SK-N-SH treated with all-trans-retinoic acid at 6 μM for 48 hours (cell line): ENCODE data around the gene UIMC1.

Experiments used
- ATAC-seq: fragments of 200-7000 bp; cut with Tn5 transposase; 3 replicates; pipeline ENCODE4 v1.9.1; 2020; ENCODE audit warnings: mild to moderate bottlenecking, moderate library complexity
- ARNTL ChIP-seq: fragments of 450-650 bp; formaldehyde crosslinking; IDR thresholded peaks from 2 replicates; pipeline ENCODE4 v1.5.0; 2020; ENCODE audit warnings: low read depth, mild to moderate bottlenecking, moderate library complexity, borderline replicate concordance
- BACH2 ChIP-seq: fragments of 250-450 bp; sonication (Bioruptor Pico); IDR thresholded peaks from 2 replicates; pipeline ENCODE4 v1.9.0; 2021; ENCODE audit warnings: mild to moderate bottlenecking, borderline replicate concordance
- CREB5 ChIP-seq: fragments of 250-450 bp; sonication (Bioruptor Pico); IDR thresholded peaks from 2 replicates; pipeline ENCODE4 v1.5.1; 2020; ENCODE audit warnings: low read depth, mild to moderate bottlenecking, moderate library complexity
- CSDC2 ChIP-seq: fragments of 250-450 bp; sonication (Bioruptor Pico); IDR thresholded peaks from 2 replicates; pipeline ENCODE4 v1.5.0; 2020; ENCODE audit warnings: mild to moderate bottlenecking, moderate library complexity
- CSRNP3 ChIP-seq: fragments of 250-450 bp; sonication (Bioruptor Pico); IDR thresholded peaks from 2 replicates; pipeline ENCODE4 v1.5.1; 2021; ENCODE audit warnings: mild to moderate bottlenecking, moderate library complexity
- ESRRG ChIP-seq: fragments of 250-450 bp; sonication (Bioruptor Pico); IDR thresholded peaks from 2 replicates; pipeline ENCODE4 v1.6.1; 2021; ENCODE audit warnings: mild to moderate bottlenecking
- GLIS3 ChIP-seq: fragments of 250-450 bp; sonication (Bioruptor Pico); IDR thresholded peaks from 2 replicates; pipeline ENCODE4 v1.5.0; 2020; ENCODE audit warnings: mild to moderate bottlenecking, moderate library complexity
- ISL1 ChIP-seq: fragments of 250-450 bp; sonication (Bioruptor Pico); IDR thresholded peaks from 2 replicates; pipeline ENCODE4 v2.1.2; 2022; ENCODE audit warnings: mild to moderate bottlenecking, moderate library complexity
- OSR1 ChIP-seq: fragments of 250-450 bp; sonication (Bioruptor Pico); IDR thresholded peaks from 2 replicates; pipeline ENCODE4 v1.8.0; 2022; ENCODE audit warnings: moderate library complexity, mild to moderate bottlenecking, inconsistent platforms
- PATZ1 ChIP-seq: fragments of 250-450 bp; sonication (Bioruptor Pico); IDR thresholded peaks from 2 replicates; pipeline ENCODE4 v1.8.0; 2020; ENCODE audit warnings: mild to moderate bottlenecking, moderate library complexity, borderline replicate concordance
- POU6F1 ChIP-seq: fragments of 250-450 bp; sonication (Bioruptor Pico); IDR thresholded peaks from 2 replicates; pipeline ENCODE4 v1.8.0; 2021; ENCODE audit warnings: low read depth, mild to moderate bottlenecking, moderate library complexity, borderline replicate concordance
- PPARA ChIP-seq: fragments of 250-450 bp; sonication (Bioruptor Pico); IDR thresholded peaks from 2 replicates; pipeline ENCODE4 v1.5.0; 2020; ENCODE audit warnings: mild to moderate bottlenecking, borderline replicate concordance
- SNAI2 ChIP-seq: fragments of 250-450 bp; sonication (Bioruptor Pico); IDR thresholded peaks from 2 replicates; pipeline ENCODE4 v1.5.0; 2020; ENCODE audit warnings: mild to moderate bottlenecking, moderate library complexity
- TCF4 ChIP-seq: fragments of 250-450 bp; sonication (Bioruptor Pico); IDR thresholded peaks from 2 replicates; pipeline ENCODE4 v1.8.0; 2021; ENCODE audit warnings: mild to moderate bottlenecking, moderate library complexity, borderline replicate concordance
- TOX ChIP-seq: fragments of 250-450 bp; sonication (Bioruptor Pico); IDR thresholded peaks from 2 replicates; pipeline ENCODE4 v1.8.0; 2021; ENCODE audit warnings: mild to moderate bottlenecking, moderate library complexity, borderline replicate concordance
- TSHZ2 ChIP-seq: fragments of 250-450 bp; sonication (Bioruptor Pico); IDR thresholded peaks from 2 replicates; pipeline ENCODE4 v1.5.0; 2020; ENCODE audit warnings: mild to moderate bottlenecking, moderate library complexity
- ZFP30 ChIP-seq: fragments of 450-650 bp; formaldehyde crosslinking; IDR thresholded peaks from 2 replicates; pipeline ENCODE4 v1.5.0; 2022; ENCODE audit warnings: mild to moderate bottlenecking, moderate library complexity
- ZNF565 ChIP-seq: fragments of 450-650 bp; formaldehyde crosslinking; conservative IDR thresholded peaks from 2 replicates; pipeline ENCODE4 v1.5.0; 2020; ENCODE audit warnings: low read depth, mild to moderate bottlenecking, moderate library complexity
- ZNF8 ChIP-seq: fragments of 450-650 bp; formaldehyde crosslinking; IDR thresholded peaks from 2 replicates; pipeline ENCODE4 v1.5.0; 2020; ENCODE audit warnings: mild to moderate bottlenecking, moderate library complexity

UIMC1 gene

GRCh38 chr5:176884571-176884890 is 122.0 kb downstream of the UIMC1 start:
- ATAC-seq = no peak; the same call in 2 of the 3 replicates
- TF ChIP-seq CSDC2 (CRISPR knock-in tag) = no peak
- no peak for TF ChIP-seq ZFP30 (CRISPR knock-in tag)
- TF ChIP-seq ZNF8 (CRISPR knock-in tag) = no peak
- no peak for TF ChIP-seq TCF4 (CRISPR knock-in tag)
- TF ChIP-seq OSR1 (CRISPR knock-in tag) = no peak
- no peak for TF ChIP-seq SNAI2 (CRISPR knock-in tag)
- no peak for TF ChIP-seq ARNTL (CRISPR knock-in tag)
- TF ChIP-seq POU6F1 = no peak
- TF ChIP-seq BACH2 (CRISPR knock-in tag) = no peak
- no peak for TF ChIP-seq PATZ1 (CRISPR knock-in tag)
- TF ChIP-seq ESRRG (CRISPR knock-in tag) = no peak
- no peak for TF ChIP-seq CREB5 (CRISPR knock-in tag)
- no peak for TF ChIP-seq ZNF565 (CRISPR knock-in tag)
- no peak for TF ChIP-seq TSHZ2 (CRISPR knock-in tag)
- no peak for TF ChIP-seq CSRNP3 (CRISPR knock-in tag)
- TF ChIP-seq TOX (CRISPR knock-in tag) = no peak
- TF ChIP-seq PPARA (CRISPR knock-in tag) = no peak
- no peak for TF ChIP-seq GLIS3 (CRISPR knock-in tag)
- TF ChIP-seq ISL1 (CRISPR knock-in tag) = no peak
- TF ChIP-seq, all 23 proteins: peak for 0

- ATAC-seq = peak; percentile 63
- TF ChIP-seq TSHZ2 (CRISPR knock-in tag) (no peak), TCF4 (CRISPR knock-in tag) (peak; percentile 84), ZNF8 (CRISPR knock-in tag) (peak; percentile 48; the same call in 1 of the 2 replicates)
Observed at GRCh38 chr5:176883700-176884570, 122.6 kb downstream of the UIMC1 start.
